Naive thymus-derived CD8-positive, alpha-beta T cell (primary cell): ENCODE data around the gene ZNF277. TPM values are rescaled to one million over a fixed set of nuclear protein-coding genes. Genes with fewer than 3 reads are reported as not detected.

ENCODE experiments used
- ATAC-seq, 2 donors: fragments of 150-1000 bp; cut with Tn5 transposase in 1 of 2; sonication (Bioruptor Pico), chemical (Tn5 transposase) in 1 of 2; 1 replicate in 1 of 2; 2 replicates in 1 of 2; pipeline ENCODE4 v1.10.0; 2021; ENCODE audit warnings: mild to moderate bottlenecking in 2 of 2, moderate library complexity in 2 of 2
- POLR2A ChIA-PET: fragments of 350-600 bp; sonication (Branson Sonifier 250); formaldehyde crosslinking; loops from one replicate; lab custom pipeline; 2021; ENCODE audit warnings: antibody characterized with exemption; lab: Charles Lee
- DNase-seq, 10 donors: peaks; one replicate each; pipeline versions ENCODE4 v3.0.0 to v3.0.0-alpha.2; 2020 to 2022
- H3K27ac Mint-ChIP-seq, 10 donors: one replicate each; pipeline ENCODE4 v1.8.0; 2020 to 2022; ENCODE audit warnings: mild to moderate bottlenecking in 10 of 10, mixed read lengths in 10 of 10, moderate library complexity in 4 of 10, inconsistent platforms in 1 of 10
- H3K27me3 Mint-ChIP-seq, 5 donors: one replicate each; pipeline ENCODE4 v1.8.0; 2021 to 2022; ENCODE audit warnings: mixed read lengths in 5 of 5
- H3K36me3 Mint-ChIP-seq, 3 donors: one replicate each; pipeline ENCODE4 v1.8.0; 2020 to 2022; ENCODE audit warnings: mixed read lengths in 3 of 3, mild to moderate bottlenecking in 2 of 3, inconsistent platforms in 1 of 3
- H3K4me1 Mint-ChIP-seq, 4 donors: one replicate each; pipeline ENCODE4 v1.8.0; 2021 to 2022; ENCODE audit warnings: mixed read lengths in 4 of 4
- H3K4me3 Mint-ChIP-seq, 10 donors: one replicate each; pipeline ENCODE4 v1.8.0; 2020 to 2022; ENCODE audit warnings: mild to moderate bottlenecking in 10 of 10, mixed read lengths in 10 of 10, moderate library complexity in 6 of 10, inconsistent platforms in 1 of 10
- H3K9me3 Mint-ChIP-seq, 9 donors: one replicate each; pipeline ENCODE4 v1.8.0; 2020 to 2022; ENCODE audit warnings: mixed read lengths in 9 of 9, mild to moderate bottlenecking in 3 of 9, inconsistent platforms in 1 of 9, moderate library complexity in 1 of 9
- polyA plus RNA-seq, 3 donors: library from polyadenylated mRNA; unstranded; fragments of 300-500 nt; fragmentation: Illumina TruSeq; gene quantifications; one replicate each; pipeline ENCODE4 v1.2.3, GENCODE V29; 2021
- total RNA-seq, 8 experiments: library from RNA in 2 of 8; stranded (reverse) in 2 of 8; gene quantifications; one replicate each; pipeline ENCODE4 v1.2.3 and lab custom pipeline; 2021 to 2026

ZNF277 gene
- total and polyA plus RNA-seq, 5 experiments from 2014 or later = 20.3 to 40.0 (median 22.8) TPM

DNA sequence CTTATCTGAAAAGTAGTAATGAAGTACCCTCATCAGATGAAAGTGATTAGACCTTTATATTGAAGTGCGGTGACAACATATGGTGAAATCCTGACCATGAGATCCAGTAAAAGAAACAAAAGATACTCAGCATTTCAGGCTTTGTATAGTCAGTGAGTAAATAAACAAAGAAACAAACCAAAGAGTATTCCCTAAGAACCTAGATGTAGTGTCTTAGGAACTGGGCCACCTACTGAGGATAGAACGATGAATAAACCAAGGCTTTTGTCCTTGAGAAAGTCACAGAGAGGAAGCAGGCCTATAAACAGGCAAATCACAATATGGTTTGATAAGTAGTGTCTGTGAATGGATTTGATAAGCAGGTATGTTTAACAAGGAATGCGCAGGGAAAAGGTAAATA lies 46.2 kb downstream of the ZNF277 start:
- no peak overlapping the region for H3K4me3 Mint-ChIP-seq
- no peak overlapping the region for H3K27ac Mint-ChIP-seq
- H3K27me3 Mint-ChIP-seq = no peaks in the 10 kb centered on the region
- POLR2A ChIA-PET = no interaction called here
- peaks cover 26 to 58% (median 56%) of the 10 kb centered on the region in 4 donors for H3K4me1 Mint-ChIP-seq
- H3K9me3 Mint-ChIP-seq = peaks cover 0 to 6% (median 0%) of the 10 kb centered on the region in 9 donors
- peaks cover 0 to 6% (median 5%) of the 10 kb centered on the region in 3 donors for H3K36me3 Mint-ChIP-seq
- DNase-seq (no peak), ATAC-seq (no peak)

DNA sequence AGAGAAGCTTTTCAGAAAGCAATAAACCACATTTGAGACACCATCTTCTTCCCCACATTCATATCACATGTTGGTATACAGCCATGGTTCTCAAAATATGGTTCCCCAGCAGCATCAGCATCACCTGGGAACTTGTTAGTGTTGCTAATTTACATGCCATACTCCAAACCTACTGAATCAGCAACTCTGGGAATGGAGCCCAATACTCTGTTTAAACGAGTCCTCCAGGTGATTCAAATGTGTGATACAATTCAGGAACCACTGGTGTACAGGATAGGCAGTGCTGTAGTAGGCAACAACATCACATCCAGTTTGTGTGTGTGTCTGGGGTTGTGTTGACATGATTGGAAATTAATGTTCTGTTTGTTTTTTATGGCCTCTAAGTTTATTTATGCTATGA lies 47.7 kb downstream of the ZNF277 start:
- Mint-ChIP-seq H3K36me3 (peaks cover 0 to 2% (median 0%) of the 10 kb centered on the region in 3 donors), H3K4me1 (peaks cover 23 to 58% (median 53%) of the 10 kb centered on the region in 4 donors), H3K4me3 (no peak overlapping the region), H3K27me3 (no peaks in the 10 kb centered on the region), H3K9me3 (peaks cover 0 to 3% (median 0%) of the 10 kb centered on the region in 9 donors), H3K27ac (peak overlapping the region in 1 of 10 donors; percentile 87)
- POLR2A ChIA-PET = no interaction called here
- DNase-seq = no peak
- no peak for ATAC-seq

DNA sequence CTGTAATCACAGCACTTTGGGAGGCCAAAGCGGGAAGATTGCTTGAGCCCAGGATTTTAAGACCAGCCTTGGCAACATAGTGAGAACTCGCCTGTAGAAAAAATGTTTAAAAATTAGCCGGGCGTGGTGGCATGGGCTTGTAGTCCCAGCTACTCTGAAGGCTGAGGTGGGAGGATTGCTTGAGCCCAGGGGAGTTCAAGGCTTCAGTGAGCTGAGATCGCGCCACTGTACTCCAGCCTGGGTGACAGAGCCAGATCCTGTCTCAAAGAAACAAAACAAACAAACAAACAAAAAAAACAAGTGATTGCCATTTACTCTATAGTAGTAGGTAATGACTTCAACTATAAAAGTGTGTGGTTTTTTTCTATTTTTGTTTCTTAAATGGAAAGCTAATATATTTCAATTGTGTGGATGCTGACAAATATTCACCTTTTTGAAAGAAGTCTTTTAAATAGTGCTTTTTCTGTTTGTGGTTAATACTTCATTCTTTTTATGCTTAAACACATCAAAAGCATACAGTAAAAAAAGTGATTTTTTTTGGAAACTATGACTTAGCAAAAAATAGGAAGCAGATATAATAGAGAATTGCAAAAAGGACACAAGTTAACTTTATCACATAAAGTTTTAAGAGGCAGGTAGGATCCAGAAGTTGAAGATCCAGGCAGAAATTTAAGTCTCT lies 48.4 kb downstream of the ZNF277 start:
- Mint-ChIP-seq H3K36me3 (peaks cover 0 to 2% (median 0%) of the 10 kb centered on the region in 3 donors), H3K27ac (no peak overlapping the region), H3K27me3 (no peaks in the 10 kb centered on the region), H3K4me3 (peak overlapping the region in 1 of 10 donors; percentile 30), H3K9me3 (peaks cover 0 to 3% (median 0%) of the 10 kb centered on the region in 9 donors), H3K4me1 (peaks cover 21 to 64% (median 54%) of the 10 kb centered on the region in 4 donors)
- ATAC-seq = no peak
- no peak for DNase-seq
- POLR2A ChIA-PET = no interaction called here

DNA sequence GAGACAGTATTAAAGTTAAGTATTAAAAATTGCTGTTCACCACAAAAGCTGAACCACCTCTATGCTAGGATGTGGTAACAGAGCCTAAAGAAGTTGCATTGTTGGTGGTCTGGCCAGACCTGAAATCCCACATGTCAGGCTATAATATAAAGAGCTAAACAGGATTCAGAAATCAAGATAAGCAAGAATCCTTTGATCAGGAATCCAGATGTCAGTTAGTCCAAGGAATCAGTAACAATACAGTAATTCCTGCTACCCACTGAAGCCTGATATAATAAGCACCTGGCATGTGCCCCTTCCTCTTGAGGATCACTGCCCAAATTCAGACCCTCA lies 48.9 kb downstream of the ZNF277 start:
- Mint-ChIP-seq H3K4me1 (peaks cover 20 to 65% (median 54%) of the 10 kb centered on the region in 4 donors), H3K27ac (no peak overlapping the region), H3K9me3 (peaks cover 0 to 3% (median 0%) of the 10 kb centered on the region in 9 donors), H3K36me3 (peaks cover 0 to 2% (median 0%) of the 10 kb centered on the region in 3 donors), H3K27me3 (no peaks in the 10 kb centered on the region), H3K4me3 (peak overlapping the region in 1 of 10 donors; percentile 15)
- ATAC-seq (no peak), DNase-seq (no peak)
- POLR2A ChIA-PET = no interaction called here

DNA sequence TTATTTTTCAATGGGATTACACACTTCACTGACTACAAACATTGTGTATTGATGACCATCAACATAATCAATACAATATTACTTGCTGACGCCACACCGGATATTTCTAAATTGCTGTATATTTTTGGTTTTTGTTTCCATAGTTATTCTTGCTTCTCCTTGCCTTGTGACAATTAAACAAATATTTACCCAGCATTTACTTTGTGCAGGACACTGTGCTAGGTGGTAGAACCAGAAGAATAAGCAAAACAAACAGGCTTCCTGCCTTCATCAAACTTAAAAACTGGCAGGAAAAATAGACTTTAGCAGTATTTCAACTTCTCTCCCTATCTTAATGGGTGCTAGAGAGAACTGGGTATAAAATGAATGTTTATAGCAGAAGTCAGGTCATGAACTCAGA lies 50.6 kb downstream of the ZNF277 start:
- Mint-ChIP-seq H3K36me3 (peaks cover 0 to 2% (median 0%) of the 10 kb centered on the region in 3 donors), H3K27ac (peak overlapping the region in 1 of 10 donors; percentile 15), H3K27me3 (no peaks in the 10 kb centered on the region), H3K4me1 (peaks cover 16 to 64% (median 51%) of the 10 kb centered on the region in 4 donors), H3K4me3 (no peak overlapping the region), H3K9me3 (no peaks in the 10 kb centered on the region)
- DNase-seq (no peak), ATAC-seq (no peak)
- POLR2A ChIA-PET = no interaction called here

DNA sequence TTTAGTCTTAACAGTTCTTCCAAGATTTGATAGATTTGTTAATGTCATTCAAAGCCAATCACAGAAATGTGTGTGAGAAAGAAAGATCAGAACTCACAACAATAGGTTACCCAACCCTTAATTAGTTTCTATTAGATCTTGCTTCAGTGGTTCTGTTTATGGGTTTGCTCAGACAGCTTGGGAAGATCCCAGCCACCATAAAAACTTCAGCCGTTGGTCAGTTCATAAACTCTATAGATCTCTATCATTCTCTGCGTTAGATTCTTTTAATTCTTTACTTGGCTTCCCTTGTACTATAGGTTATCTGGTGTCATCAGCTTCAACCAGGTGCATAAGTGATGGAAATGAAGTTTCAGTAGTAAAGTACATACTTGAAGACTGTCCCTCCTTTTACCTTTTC lies 54.4 kb downstream of the ZNF277 start:
- no peak for ATAC-seq
- H3K4me1 Mint-ChIP-seq = peaks cover 14 to 53% (median 40%) of the 10 kb centered on the region in 4 donors
- H3K36me3 Mint-ChIP-seq = peaks cover 0 to 2% (median 0%) of the 10 kb centered on the region in 3 donors
- no peaks in the 10 kb centered on the region for H3K27me3 Mint-ChIP-seq
- no peaks in the 10 kb centered on the region for H3K9me3 Mint-ChIP-seq
- no peak overlapping the region for H3K27ac Mint-ChIP-seq
- DNase-seq = no peak
- no peak overlapping the region for H3K4me3 Mint-ChIP-seq
- POLR2A ChIA-PET = no interaction called here

DNA sequence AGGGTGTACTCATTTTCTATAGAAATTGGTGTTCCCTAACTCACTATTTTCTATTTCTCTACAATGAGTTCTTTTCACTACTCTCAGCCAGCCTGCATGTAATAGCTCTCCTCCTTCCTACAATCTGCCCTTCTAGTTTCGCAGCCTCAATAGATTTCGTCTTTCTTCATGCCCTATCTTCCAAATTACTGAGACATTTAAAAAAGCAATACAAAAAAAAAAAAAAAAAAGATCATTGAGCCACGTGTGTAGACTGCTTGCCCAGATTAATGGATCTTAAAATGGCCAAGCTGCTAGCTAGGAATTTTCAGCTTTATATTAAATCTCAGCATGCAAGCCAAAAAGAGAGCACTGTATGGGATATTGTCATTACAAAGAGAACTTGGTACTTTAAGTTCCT lies 55.5 kb downstream of the ZNF277 start:
- peaks cover 0 to 2% (median 0%) of the 10 kb centered on the region in 3 donors for H3K36me3 Mint-ChIP-seq
- peaks cover 14 to 53% (median 47%) of the 10 kb centered on the region in 4 donors for H3K4me1 Mint-ChIP-seq
- peak overlapping the region in 1 of 10 donors; percentile 18 for H3K27ac Mint-ChIP-seq
- ATAC-seq (no peak), DNase-seq (no peak)
- no peak overlapping the region for H3K4me3 Mint-ChIP-seq
- H3K27me3 Mint-ChIP-seq = no peaks in the 10 kb centered on the region
- H3K9me3 Mint-ChIP-seq = no peaks in the 10 kb centered on the region
- POLR2A ChIA-PET = no interaction called here

DNA sequence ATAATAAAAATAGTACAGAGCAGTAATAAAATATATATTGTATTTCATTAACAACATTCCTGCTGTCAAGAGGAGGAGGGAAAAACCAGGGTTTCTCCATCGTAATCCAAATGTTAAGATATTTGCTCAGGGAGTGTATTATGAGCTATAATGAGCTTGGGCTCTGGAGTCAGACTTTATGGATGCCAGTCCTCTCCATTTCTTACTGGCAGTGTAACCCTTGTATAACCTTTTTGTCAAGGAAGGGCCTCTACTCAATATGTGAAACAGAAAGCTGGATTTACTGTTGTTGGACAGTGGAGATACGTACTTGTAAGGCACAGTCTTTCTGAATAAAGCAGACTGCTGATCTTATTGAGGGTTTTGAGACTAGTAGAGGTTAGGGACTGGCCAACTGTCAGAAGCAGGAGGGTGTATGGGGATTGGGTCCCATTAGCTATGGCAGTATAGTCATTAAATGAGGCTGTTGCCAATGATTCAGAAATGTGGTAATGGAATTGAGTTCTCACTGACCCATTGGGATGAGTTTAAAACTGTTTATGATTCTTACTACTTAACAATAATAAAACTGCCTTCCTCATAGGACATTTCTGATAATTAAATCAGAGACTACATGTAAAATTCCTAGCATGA lies 56.5 kb downstream of the ZNF277 start:
- POLR2A ChIA-PET = no interaction called here
- DNase-seq = no peak
- no peak overlapping the region for H3K4me3 Mint-ChIP-seq
- H3K27me3 Mint-ChIP-seq = no peaks in the 10 kb centered on the region
- ATAC-seq = no peak
- H3K36me3 Mint-ChIP-seq = peaks cover 0 to 7% (median 0%) of the 10 kb centered on the region in 3 donors
- H3K9me3 Mint-ChIP-seq = peaks cover 0 to under 1% (median 0%) of the 10 kb centered on the region in 9 donors
- H3K4me1 Mint-ChIP-seq = peaks cover 14 to 60% (median 49%) of the 10 kb centered on the region in 4 donors
- peak overlapping the region in 1 of 10 donors; percentile 21 for H3K27ac Mint-ChIP-seq

DNA sequence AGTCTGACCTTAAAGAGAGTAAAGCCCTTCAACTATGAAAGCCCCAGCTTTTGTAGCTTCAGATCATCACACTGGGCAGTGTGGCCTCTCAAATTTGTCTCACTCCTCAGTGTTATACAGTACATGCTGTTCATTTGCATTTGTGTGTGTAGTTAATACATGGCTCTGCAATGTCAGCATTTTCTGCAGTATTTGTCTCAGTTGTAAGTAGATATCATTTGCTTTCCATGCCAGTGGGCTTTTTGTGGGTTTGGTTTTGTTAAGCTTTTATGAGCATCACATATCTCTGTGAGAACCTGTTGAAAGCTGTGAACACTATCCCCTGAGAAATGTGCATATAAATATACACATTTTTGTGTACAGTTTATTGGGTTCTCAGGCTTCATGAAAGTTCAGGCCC lies 57.0 kb downstream of the ZNF277 start:
- H3K4me3 Mint-ChIP-seq = no peak overlapping the region
- POLR2A ChIA-PET = no interaction called here
- no peak for ATAC-seq
- peaks cover 0 to 2% (median 0%) of the 10 kb centered on the region in 9 donors for H3K9me3 Mint-ChIP-seq
- H3K27ac Mint-ChIP-seq = no peak overlapping the region
- no peak for DNase-seq
- peaks cover 14 to 61% (median 49%) of the 10 kb centered on the region in 4 donors for H3K4me1 Mint-ChIP-seq
- H3K36me3 Mint-ChIP-seq = peaks cover 0 to 10% (median 0%) of the 10 kb centered on the region in 3 donors
- no peaks in the 10 kb centered on the region for H3K27me3 Mint-ChIP-seq

DNA sequence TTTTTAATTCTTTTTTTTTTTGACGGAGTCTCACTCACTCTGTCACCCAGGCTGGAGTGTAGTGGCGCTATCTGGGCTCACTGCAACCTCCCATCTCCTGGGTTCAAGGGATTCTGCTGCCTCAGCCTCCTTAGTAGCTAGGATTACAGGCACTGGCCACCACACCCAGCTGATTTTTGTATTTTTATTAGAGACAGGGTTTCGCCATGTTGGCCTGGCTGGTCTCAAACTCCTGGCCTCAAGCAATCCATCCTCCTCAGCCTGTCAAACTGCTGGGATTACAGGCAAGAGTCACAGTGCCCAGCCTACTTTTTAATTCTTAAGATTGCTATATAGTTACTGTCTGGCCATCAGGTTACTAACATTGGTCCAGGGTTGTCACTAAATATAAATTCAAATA lies 59.6 kb downstream of the ZNF277 start:
- POLR2A ChIA-PET = no interaction called here
- Mint-ChIP-seq H3K4me3 (no peak overlapping the region), H3K4me1 (peaks cover 14 to 51% (median 38%) of the 10 kb centered on the region in 4 donors), H3K27me3 (no peaks in the 10 kb centered on the region), H3K9me3 (peaks cover 0 to 2% (median 0%) of the 10 kb centered on the region in 9 donors), H3K36me3 (peaks cover 0 to 13% (median 0%) of the 10 kb centered on the region in 3 donors), H3K27ac (peak overlapping the region in 1 of 10 donors; percentile 2)
- ATAC-seq = no peak
- DNase-seq = no peak

DNA sequence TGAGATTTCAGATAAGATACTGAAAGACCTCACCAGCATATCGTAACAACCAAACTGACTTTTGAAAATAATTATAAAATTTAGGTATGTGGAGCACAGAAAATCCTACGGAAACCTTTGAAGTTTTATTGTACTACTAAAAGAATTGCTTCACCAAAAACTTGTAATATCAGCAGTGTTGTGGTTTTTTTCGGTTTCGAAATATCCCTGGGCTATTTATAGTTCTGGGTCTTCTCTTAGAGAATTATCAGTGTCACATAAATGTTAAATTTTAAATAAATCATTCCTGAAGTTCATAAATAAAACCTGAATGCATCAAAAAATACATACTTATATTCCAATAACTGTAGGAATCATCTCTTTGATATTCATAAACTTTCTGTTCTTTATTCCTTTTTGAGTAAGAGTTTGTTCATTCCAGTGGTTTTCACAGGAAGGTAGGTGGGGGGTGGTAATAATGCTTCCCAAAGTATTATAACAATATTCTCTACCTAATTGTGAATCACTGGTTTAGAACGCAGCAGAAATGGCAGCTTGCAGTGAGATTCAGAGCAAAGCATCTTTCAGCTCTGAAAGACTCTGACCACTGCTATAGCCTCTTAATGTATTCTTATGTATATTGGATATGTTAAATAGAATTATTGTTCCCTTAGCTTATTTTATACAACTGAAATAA lies 60.2 kb downstream of the ZNF277 start:
- DNase-seq = no peak
- peaks cover 14 to 47% (median 35%) of the 10 kb centered on the region in 4 donors for H3K4me1 Mint-ChIP-seq
- peaks cover 0 to 13% (median 0%) of the 10 kb centered on the region in 3 donors for H3K36me3 Mint-ChIP-seq
- H3K27ac Mint-ChIP-seq = no peak overlapping the region
- ATAC-seq = no peak
- peaks cover 0 to 2% (median 0%) of the 10 kb centered on the region in 9 donors for H3K9me3 Mint-ChIP-seq
- H3K4me3 Mint-ChIP-seq = no peak overlapping the region
- POLR2A ChIA-PET = no interaction called here
- H3K27me3 Mint-ChIP-seq = no peaks in the 10 kb centered on the region

DNA sequence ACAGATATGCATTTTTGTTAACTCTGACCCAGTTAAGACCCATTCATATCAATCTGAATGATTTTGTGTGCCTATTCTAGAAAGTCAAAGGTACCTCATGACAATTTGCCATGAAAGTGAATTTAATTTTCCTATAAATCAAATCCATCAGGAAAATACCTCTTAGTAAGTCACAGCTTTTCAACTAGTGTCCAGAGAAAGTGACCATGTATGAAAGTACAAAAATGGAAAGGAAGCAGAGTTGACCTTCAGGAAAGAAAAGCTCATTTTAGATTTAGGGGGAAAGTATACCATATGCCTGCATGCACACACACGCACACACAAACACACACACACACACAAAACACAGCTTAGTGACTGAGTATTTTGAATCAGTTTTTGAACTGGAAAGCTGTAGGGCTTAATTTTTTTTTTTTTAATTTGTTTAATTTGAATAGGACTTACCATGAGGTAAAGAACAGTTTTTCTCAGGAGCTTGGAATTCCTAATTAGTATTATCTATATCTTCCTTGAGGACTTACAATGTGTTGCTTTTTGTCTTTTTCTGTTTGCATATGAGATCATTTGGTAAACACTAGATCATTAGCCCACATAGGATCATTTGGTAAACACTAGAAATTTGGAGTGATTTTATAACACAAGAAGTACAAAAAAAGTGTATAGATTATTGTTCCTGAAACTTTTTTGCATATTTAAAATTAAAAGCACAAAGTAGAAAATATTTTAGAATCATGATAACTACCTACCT lies 61.6 kb downstream of the ZNF277 start:
- Mint-ChIP-seq H3K27ac (no peak overlapping the region), H3K4me1 (peaks cover 8 to 44% (median 40%) of the 10 kb centered on the region in 4 donors), H3K4me3 (no peak overlapping the region), H3K27me3 (no peaks in the 10 kb centered on the region), H3K36me3 (peaks cover 0 to 13% (median 3%) of the 10 kb centered on the region in 3 donors), H3K9me3 (peaks cover 0 to 2% (median 0%) of the 10 kb centered on the region in 9 donors)
- POLR2A ChIA-PET = no interaction called here
- ATAC-seq = no peak
- no peak for DNase-seq
